NCI-H187 treated with DMSO at 0.1 percent for 48 hours (cell line): ENCODE results near the gene PARP15.
"Not testable (repeated sequence)": the region's sequence is repeated elsewhere in the genome, so short reads cannot be mapped to it uniquely, and the experiment has no call there.

Experiments
- DNase-seq: peaks from one replicate; lab custom pipeline; 2025; lab: John Stamatoyannopoulos, UW

PARP15 gene

DNA sequence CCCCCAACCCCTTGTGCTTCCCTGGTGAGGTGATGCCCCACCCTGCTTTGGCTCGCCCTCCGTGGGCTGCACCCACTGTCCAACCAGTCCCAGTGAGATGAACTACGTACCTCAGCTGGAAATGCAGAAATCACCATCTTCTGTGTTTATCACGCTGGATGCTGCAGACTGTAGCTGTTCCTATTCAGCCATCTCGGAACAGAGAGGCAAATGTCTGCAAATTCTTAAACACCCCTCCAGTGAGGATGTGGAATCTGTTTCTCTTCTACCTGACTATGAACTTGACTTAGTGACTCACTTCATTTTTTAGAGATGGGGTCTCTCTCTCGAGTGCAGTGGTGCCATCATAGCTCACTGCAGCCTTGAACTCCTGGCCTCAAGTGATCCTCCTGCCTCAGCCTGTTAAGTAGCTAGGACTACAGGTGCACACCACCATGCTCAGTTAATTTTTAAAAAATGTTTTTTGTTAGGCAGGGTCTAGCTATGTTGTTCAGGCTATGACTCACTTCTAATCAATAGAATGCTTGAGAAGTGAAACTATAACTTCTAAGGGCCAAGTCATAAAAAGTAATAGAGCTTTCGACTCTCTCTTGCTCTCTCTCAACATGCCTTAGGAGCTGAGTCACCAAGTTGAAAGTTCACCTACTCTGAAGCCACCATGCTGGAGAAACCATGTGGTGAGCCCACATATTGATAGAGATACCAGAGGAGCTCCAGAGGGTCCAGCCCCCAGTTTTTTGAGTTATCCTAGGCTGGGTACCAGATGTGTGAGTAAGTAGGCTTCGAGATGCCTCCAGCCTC is 91.7 kb downstream of the PARP15 start:
- DNase-seq = no peak

DNA sequence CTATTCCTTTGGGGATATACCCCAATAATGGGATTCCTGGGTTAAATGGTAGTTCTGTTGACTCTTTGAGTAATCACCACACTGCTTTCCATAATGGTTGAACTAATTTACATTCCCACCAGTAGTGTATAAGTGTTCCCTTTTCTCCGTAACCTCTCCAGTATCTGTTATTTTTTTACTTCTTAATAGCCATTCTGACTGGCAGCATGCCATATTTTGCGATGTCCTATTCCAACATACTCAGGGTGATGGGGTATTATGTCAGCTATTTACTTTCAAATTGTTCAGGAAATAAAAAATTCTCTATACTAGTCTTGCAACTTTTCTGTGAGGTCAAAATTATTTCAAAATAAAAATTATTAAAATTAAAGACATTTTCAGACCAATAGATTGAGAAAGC is 94.1 kb downstream of the PARP15 start:
- no peak for DNase-seq

DNA sequence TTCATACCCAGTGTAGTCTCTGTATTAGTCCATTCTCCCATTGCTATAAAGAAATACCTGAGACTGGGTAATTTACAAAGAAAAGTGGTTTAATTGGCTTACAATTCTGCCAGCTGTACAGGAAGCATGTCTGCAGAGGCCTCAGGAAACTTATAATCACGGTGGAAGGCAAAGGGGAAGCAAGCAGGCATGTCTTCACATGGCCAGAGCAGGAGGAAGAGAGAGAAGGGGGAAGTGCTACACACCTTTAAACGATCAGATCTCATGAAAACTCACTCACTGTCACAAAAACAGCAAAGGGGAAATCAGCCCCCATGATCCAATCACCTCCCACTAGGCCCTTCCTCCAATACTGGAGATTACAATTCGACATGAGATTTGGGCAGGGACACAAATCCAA is 96.9 kb downstream of the PARP15 start:
- no peak for DNase-seq

DNA sequence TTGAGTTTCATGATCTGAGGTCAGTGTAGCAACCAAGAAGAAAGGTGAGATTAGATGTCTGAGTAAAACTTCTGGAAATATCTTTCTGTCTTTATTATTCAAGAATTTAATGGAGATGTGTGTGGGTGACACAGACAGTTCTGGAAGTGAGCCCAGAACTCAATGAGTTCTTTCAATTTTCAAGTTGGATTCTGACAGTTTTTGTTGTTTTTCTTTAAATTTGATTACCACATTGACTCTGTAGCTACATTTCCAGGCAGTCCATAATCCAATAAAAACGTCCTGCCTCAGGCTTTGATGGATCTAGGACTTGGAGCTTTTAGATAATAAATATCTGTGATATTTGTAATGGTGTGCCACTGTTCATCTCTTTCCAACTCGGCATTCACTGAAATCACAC is 99.3 kb downstream of the PARP15 start:
- no peak for DNase-seq

DNA sequence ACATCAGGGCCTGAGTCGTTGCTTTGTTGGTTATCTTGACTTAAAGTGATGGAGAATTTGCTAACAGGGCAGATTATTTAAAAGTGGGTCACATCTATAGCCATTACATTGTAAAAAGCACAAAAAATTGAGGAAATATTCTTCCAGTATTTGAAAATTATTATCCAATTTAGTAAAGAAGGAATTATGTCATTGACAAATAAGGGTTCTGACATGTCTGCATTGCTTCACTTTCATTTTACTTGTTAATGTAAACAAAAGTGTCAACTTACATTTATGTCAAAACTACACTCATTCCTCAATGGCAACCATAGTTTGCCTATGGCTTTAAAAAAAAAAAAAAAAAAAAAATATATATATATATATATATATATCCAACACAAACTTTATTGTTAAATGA is 99.8 kb downstream of the PARP15 start:
- DNase-seq = no peak

DNA sequence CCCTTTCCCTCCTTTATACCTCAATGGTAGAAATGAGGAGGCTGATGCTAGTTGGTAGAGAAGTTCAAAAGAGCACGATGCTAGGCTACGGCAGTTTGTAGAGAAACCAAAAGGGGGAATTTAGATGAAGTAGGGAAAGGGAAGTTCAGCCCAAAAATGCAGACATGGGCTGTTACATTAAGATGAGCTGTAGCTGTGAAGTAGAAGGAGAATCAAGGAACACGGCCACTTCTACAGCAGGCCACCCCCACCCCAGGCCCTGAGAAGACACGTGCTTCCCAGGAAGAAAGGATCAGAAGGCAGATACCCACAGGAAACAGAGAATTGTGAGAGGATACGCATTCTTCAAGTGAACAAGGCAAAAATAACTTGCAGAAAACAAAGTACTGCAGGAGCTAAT is 101.1 kb downstream of the PARP15 start:
- DNase-seq = no peak

DNA sequence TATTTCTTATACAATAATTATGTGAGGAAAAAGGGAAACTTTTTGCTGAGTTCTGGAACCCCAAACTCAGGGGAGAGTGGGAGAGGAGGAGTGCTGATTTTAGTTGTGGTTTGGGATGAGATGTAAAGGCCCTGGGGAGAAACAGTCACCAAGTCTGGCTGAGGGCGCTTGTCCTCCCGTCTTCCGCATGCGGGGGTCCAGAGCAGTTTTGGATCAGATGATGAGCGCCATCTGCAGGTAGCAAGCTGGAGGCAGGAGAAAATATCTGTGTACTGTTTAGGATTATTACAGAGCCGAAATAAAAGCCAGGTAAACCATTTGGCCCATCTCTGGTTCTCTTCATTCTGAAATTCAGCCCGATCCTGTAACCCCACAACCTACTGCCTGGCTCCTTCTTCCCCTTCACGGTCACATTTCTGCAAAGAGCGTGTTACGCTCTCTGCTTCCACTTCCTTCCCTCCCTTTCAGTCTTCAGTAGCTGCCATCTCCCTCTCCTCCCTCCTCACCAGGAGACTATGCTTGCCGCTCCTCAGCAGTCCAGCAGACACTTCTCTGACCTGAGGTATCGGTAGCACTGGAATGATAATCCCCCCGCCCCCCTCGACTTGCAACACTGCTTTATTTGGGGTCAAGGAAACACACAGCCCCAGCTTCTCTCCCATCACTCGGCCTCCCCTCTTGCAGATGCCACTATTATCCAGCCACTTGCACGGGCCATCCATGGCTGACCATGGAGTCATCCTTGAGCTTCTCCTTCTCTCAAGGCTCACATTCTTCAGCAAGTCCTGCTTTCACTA is 101.8 kb downstream of the PARP15 start:
- peak; percentile 59 for DNase-seq

DNA sequence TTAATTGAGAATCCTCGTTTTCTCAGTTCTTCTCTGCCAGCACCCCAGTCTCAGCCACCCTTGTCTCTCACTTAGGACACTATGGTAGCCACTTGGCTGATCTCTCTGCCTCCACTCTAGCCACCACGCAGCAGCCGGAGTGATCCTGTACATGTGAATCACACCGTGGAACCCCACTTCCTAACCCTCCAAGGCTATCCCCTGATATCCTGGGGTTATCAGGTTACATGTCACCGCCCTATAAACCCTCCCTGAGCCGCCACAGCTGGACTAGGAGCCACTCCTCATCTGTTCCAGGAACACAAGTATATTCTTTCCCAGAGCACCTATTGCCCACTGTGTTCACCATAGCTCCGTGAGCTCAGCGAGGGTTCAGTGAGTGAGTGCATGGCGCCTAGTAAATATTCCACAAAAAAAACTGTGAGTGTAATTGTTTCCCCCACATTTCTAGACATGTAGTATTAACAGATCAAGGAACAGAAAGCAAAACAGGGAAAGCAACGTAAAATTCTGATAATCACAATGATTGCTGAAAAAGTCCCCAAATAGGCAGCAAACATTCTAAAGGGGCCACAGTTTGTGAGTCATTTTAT is 102.5 kb downstream of the PARP15 start:
- peak; percentile 9 for DNase-seq

DNA sequence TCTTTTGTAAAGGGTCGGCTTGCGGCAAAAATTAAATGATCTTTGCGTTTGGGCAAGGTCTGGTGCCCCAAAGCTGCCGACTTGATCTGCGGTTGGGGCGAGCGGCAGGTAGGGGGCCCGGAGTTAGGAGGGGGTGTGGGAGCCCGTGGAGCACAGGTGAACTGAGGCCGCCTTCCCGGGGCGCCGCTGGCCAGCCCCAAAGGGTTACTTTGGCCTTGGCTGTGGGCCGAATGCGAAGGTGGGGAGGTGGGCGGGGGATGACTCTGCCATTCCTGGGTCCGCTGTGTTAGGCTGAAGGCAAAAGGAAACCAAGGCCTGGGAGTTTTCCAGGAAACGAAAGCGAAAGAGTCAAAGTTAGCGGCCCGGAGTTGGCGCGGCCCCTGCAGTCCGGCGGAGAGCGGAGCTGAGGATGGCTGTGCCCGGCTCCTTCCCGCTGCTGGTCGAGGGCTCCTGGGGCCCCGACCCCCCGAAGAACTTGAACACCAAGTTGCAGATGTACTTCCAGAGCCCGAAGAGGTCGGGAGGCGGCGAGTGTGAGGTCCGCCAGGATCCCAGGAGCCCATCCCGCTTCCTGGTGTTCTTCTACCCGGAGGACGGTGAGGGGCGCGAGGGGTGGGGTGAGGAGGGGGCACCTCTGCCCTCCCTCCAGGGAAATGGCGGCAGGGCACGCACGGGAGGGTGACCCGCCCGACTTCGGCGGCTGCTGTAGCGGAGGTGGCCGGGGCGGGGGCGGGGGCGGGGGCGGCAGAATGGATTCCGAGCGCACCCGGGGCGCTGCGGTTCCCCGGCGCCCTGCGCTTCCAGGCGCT is 103.2 kb downstream of the PARP15 start, which contains the start of gene PARP14:
Gene PARP14, plus strand, starts transcription at position 365 of the 809 bp plus-strand sequence. Its CDS starts 45 bp downstream, at position 410.
- DNase-seq = no peak

DNA sequence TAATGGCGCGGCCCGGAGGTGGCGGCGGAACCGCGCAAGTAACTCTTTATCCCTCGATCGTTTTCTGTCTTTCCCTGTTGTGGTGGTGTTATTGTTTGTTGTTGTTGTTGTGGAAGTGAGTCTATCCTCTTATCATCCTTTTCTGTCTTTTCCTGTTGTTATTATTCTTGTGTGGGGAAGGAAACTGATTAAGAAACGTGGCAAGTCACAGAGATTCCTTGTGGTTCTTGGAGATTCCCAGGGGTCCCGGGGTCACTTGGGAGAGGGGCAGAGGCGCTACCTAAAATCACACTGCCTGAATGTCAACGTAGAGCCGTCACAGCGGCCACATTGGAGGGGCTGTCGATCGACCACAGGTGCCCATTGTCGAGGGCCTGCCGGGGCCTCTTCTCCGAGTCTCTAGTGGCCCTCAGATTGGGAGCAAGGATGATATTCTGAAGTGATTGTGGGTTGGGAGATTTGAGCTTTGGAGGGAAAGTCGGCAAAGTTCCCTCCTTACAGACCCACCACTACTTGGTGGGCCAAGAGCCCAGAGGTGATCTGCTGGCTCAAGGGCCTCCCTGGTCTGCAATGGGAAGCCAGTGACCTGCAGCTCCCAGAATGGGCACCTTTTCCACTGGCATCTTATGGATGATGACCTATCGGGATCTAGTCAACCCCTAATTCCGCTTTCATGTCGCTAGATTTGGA is 104.0 kb downstream of the PARP15 start:
- DNase-seq = no peak

DNA sequence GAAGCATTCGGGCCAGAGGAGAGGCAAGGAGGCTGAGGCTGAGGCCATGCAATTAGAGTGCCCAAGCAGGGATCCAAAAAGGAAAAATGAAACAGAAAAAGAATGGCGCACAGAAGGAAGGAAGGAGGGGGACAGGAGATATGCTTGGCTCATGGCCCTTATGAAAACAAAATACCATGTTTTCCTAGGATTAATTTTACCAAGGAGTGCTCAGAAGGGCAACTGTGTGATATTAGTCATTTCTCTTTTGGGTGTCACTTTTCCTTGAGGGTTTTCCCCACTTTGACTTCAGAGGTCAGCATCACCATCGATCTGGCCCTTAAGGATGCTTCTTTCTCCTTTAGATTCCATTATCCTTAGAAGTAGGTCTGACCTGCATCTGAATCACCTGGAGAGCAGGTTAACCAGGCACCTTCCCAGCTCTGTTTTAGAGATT is 104.5 kb downstream of the PARP15 start:
- DNase-seq = no peak

DNA sequence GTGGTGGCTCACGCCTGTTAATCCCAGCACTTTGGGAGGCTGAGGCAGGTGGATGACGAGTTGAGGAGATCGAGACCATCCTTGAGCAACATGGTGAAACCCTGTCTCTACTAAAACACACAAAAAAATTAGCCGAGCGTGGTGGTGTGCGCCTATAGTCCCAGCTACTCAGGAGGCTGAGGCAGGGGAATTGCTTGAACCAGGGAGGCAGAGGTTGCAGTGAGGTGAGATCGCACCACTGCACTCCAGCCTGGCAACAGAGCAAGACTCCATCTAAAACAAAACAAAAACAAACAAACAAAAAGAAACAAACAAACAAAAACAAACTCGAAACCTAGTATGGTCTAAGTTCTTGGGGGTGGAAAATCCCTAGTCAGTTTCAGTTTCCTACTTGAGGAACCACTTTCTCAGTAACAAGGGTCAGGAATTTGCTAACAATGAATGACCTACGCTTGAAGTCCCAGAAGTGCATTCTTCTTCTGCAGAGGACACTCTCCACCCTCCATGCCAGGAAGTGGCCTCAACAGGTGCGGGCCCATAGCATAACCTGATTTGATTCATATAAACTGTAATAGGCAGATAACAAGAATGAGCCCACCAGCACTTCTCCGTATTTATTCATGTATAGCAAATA is 105.4 kb downstream of the PARP15 start:
- DNase-seq = not testable (repeated sequence)

DNA sequence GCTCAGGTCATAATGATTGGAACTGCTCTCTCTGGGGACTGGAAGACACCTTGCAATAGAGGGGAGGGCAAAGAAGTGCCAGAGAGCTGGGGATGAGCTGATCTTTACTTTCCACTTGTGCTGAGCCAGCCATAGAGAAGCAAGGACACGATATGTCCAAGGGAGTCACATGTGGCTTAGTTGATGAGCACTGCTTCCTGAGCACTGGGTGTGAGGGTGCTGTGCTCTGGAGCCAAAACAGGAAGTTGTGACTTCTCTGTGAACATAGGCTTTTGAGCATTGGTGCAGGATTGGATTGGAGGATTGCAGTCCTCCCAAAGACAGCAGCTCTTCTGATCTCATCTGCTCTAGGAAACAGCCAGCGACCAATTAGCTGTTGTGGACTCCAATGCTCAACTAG is 109.8 kb downstream of the PARP15 start:
- DNase-seq = no peak
